ENCODE results near the gene GDF3. TPM values are rescaled to one million over a fixed set of nuclear protein-coding genes. Genes with fewer than 3 reads are reported as not detected.

The GDF3 gene
- total RNA-seq, 1 donor from 2014 or later: not detected

DNA sequence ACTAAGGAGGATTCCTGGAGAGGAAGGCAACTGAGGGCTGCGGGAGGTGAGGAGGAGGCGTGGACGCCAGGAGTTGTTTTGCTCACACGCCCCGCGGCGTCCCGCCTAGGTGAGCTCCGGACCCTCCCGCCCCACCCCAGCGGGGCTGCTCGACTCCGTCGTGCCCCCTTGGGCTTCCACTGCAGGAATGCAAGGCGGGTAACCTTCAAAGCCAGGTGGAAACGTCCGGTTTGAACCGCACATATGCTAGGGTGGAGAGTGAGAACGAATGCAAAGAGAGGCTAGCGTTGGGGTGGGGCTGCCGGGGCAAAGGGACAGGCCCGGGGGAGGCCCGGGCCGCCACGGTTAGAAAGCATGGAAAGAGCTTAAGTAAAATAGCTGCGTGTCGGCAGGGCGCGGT, 10.3 kb upstream of the GDF3 start:
- no peak for TF ChIP-seq CTCF (IDR thresholded peaks at IDR 0.05; ENCODE audit: insufficient read depth, low read length, severe bottlenecking)
- no peaks in the 10 kb centered on the region for H3K27me3 ChIP-seq (ENCODE audit: control insufficient read depth, insufficient read depth, low read length)
- H3K4me3 ChIP-seq (ENCODE audit: low read depth, low read length): no peak overlapping the region
- DNase-seq (ENCODE audit: low read depth): no peak
- no peaks in the 10 kb centered on the region for H3K36me3 ChIP-seq (ENCODE audit: control insufficient read depth, insufficient read depth, low read length)
- FAIRE-seq: no peak

GRCh38 chr12:7695237-7695560, 376 bp downstream of the GDF3 start:
- FAIRE-seq (no peak), DNase-seq (ENCODE audit: low read depth) (no peak)
- Histone ChIP-seq H3K4me3 (ENCODE audit: low read depth, low read length) (no peak overlapping the region), H3K36me3 (ENCODE audit: control insufficient read depth, insufficient read depth, low read length) (no peaks in the 10 kb centered on the region), H3K27me3 (ENCODE audit: control insufficient read depth, insufficient read depth, low read length) (no peaks in the 10 kb centered on the region)
- no peak for TF ChIP-seq CTCF (IDR thresholded peaks at IDR 0.05; ENCODE audit: insufficient read depth, low read length, severe bottlenecking)

GRCh38 chr12:7694556-7695236, 879 bp downstream of the GDF3 start:
- H3K36me3 ChIP-seq (ENCODE audit: control insufficient read depth, insufficient read depth, low read length): no peaks in the 10 kb centered on the region
- H3K4me3 ChIP-seq (ENCODE audit: low read depth, low read length): no peak overlapping the region
- TF ChIP-seq CTCF (IDR thresholded peaks at IDR 0.05; ENCODE audit: insufficient read depth, low read length, severe bottlenecking): no peak
- DNase-seq (ENCODE audit: low read depth): no peak
- no peaks in the 10 kb centered on the region for H3K27me3 ChIP-seq (ENCODE audit: control insufficient read depth, insufficient read depth, low read length)
- FAIRE-seq: no peak

GRCh38 chr12:7693793-7694192, 1.8 kb downstream of the GDF3 start:
- peak; percentile 60 for FAIRE-seq
- TF ChIP-seq CTCF (IDR thresholded peaks at IDR 0.05; ENCODE audit: insufficient read depth, low read length, severe bottlenecking): no peak
- no peaks in the 10 kb centered on the region for H3K36me3 ChIP-seq (ENCODE audit: control insufficient read depth, insufficient read depth, low read length)
- no peaks in the 10 kb centered on the region for H3K27me3 ChIP-seq (ENCODE audit: control insufficient read depth, insufficient read depth, low read length)
- no peak for DNase-seq (ENCODE audit: low read depth)
- H3K4me3 ChIP-seq (ENCODE audit: low read depth, low read length): no peak overlapping the region

DNA sequence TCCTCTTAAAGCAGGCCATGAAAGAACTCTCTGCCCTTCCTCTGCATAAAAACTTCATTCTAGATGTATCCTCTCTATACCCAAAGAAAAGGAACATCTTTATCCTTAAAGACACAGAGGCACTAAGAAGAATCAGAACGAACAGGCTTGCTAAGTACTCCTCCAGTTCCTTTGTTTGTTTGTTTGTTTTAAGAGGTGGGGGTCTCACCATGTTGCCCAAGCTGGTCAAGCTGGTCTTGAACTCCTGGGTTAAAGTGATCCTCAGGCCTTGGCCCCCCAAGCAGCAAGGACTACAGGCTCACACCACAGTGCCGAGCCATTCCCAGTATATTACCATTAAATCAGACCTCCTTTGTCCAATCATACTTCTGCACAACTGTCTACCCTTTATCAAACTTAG, 14.0 kb downstream of the GDF3 start:
- Histone ChIP-seq H3K27me3 (ENCODE audit: control insufficient read depth, insufficient read depth, low read length) (no peaks in the 10 kb centered on the region), H3K36me3 (ENCODE audit: control insufficient read depth, insufficient read depth, low read length) (no peaks in the 10 kb centered on the region), H3K4me3 (ENCODE audit: low read depth, low read length) (no peak overlapping the region)
- TF ChIP-seq CTCF (IDR thresholded peaks at IDR 0.05; ENCODE audit: insufficient read depth, low read length, severe bottlenecking): no peak
- DNase-seq (ENCODE audit: low read depth): no peak
- no peak for FAIRE-seq
